Liver (tissue), 3 donors: ENCODE data around the gene GSTM3.

Experiments
- CTCF ChIP-seq: fragments of 150-350 bp; IDR thresholded peaks from 2 replicates; pipeline ENCODE4 v1.5.1; 2017; ENCODE audit warnings: improper control_type of control experiment, low read depth, low read length; ENCODE audit not compliant: missing input control
- FOXA1 ChIP-seq: IDR thresholded peaks from 2 replicates; pipeline ENCODE4 v1.6.1; 2016; ENCODE audit warnings: antibody characterized with exemption
- RAD21 ChIP-seq, 2 donors: IDR thresholded peaks; 2 replicates each; pipeline ENCODE4 v1.6.1; 2016; ENCODE audit warnings: antibody characterized with exemption in 2 of 2, mild to moderate bottlenecking in 2 of 2
- REST ChIP-seq: IDR thresholded peaks from 2 replicates; pipeline ENCODE4 v1.6.1; 2016; ENCODE audit warnings: antibody characterized with exemption, mild to moderate bottlenecking
- SP1 ChIP-seq: IDR thresholded peaks from 2 replicates; pipeline ENCODE4 v1.6.1; 2018; ENCODE audit warnings: antibody characterized with exemption, mild to moderate bottlenecking
- TAF1 ChIP-seq: conservative IDR thresholded peaks from 2 replicates; pipeline ENCODE4 v1.6.1; 2016; ENCODE audit warnings: antibody characterized with exemption, mild to moderate bottlenecking
- YY1 ChIP-seq: IDR thresholded peaks from 2 replicates; pipeline ENCODE4 v1.6.1; 2016; ENCODE audit warnings: antibody characterized with exemption, mild to moderate bottlenecking
- donor health status: healthy.
- donor health status: healthy.

- no peak for TF ChIP-seq CTCF
- TF ChIP-seq REST, result no peak
- no peak for TF ChIP-seq YY1
- no peak for TF ChIP-seq RAD21 (IDR thresholded peaks at IDR 0.05)
- no peak for TF ChIP-seq TAF1
- TF ChIP-seq FOXA1, result no peak
- no peak for TF ChIP-seq SP1
These were observed 25.2 kb upstream of the GSTM3 start for GRCh38 chr1:109765896-109766615.
